Astrocyte (in vitro differentiated cells and primary cell): ENCODE results near the gene PPM1L. TPM values are rescaled to one million over a fixed set of nuclear protein-coding genes. Genes with fewer than 3 reads are reported as not detected.

Experiments used
- DNase-seq: peaks from one replicate; pipeline ENCODE4 v3.0.0-alpha.2; 2010; ENCODE audit warnings: low read depth
- FAIRE-seq: peaks from 2 replicates; lab custom pipeline; 2011; peaks lifted over from hg19 to GRCh38; lab: Jason Lieb, UNC
- H2AFZ ChIP-seq: 2 replicates; pipeline ENCODE4 v1.6.0; 2012; ENCODE audit warnings: low read depth, low read length, inconsistent platforms
- H3K27ac ChIP-seq: 2 replicates; pipeline ENCODE4 v1.5.1; 2011; ENCODE audit warnings: low read depth, low read length, inconsistent platforms
- H3K27me3 ChIP-seq: 2 replicates; pipeline ENCODE4 v1.6.0; 2011; ENCODE audit warnings: low read length, inconsistent platforms; ENCODE audit not compliant: insufficient read depth
- H3K36me3 ChIP-seq: 2 replicates; pipeline ENCODE4 v1.5.1; 2011; ENCODE audit warnings: low read length, inconsistent platforms; ENCODE audit not compliant: insufficient read depth
- H3K4me1 ChIP-seq: 2 replicates; pipeline ENCODE4 v1.5.1; 2011; ENCODE audit warnings: low read length, inconsistent platforms; ENCODE audit not compliant: insufficient read depth
- H3K4me2 ChIP-seq: 2 replicates; pipeline ENCODE4 v1.6.0; 2012; ENCODE audit warnings: low read length, inconsistent platforms
- H3K4me3 ChIP-seq: 2 replicates; pipeline ENCODE4 v1.5.1; 2011; ENCODE audit warnings: low read depth, mild to moderate bottlenecking, low read length, inconsistent platforms; ENCODE audit not compliant: insufficient read depth
- H3K79me2 ChIP-seq: 2 replicates; pipeline ENCODE4 v1.6.0; 2012; ENCODE audit warnings: mild to moderate bottlenecking, low read length, inconsistent platforms; ENCODE audit not compliant: insufficient read depth
- H3K9ac ChIP-seq: 2 replicates; pipeline ENCODE4 v1.6.0; 2012; ENCODE audit warnings: mild to moderate bottlenecking, low read length, inconsistent platforms
- H3K9me3 ChIP-seq: 2 replicates; pipeline ENCODE4 v1.5.1; 2012; ENCODE audit warnings: low read depth, mild to moderate bottlenecking, low read length, inconsistent platforms; ENCODE audit not compliant: insufficient read depth
- H4K20me1 ChIP-seq: 2 replicates; pipeline ENCODE4 v1.6.0; 2012; ENCODE audit warnings: low read length, inconsistent platforms; ENCODE audit not compliant: insufficient read depth
- H3K27ac Mint-ChIP-seq: one replicate; pipeline ENCODE4 v1.8.0; 2021; ENCODE audit warnings: mild to moderate bottlenecking, mixed read lengths; ENCODE audit not compliant: unreplicated experiment
- H3K27me3 Mint-ChIP-seq: one replicate; pipeline ENCODE4 v1.8.0; 2021; ENCODE audit warnings: low read depth, mixed read lengths; ENCODE audit not compliant: unreplicated experiment
- H3K36me3 Mint-ChIP-seq: one replicate; pipeline ENCODE4 v1.8.0; 2021; ENCODE audit warnings: low read depth, mixed read lengths; ENCODE audit not compliant: unreplicated experiment
- H3K4me1 Mint-ChIP-seq: one replicate; pipeline ENCODE4 v1.8.0; 2021; ENCODE audit warnings: low read depth, mixed read lengths; ENCODE audit not compliant: unreplicated experiment
- H3K4me3 Mint-ChIP-seq: one replicate; pipeline ENCODE4 v1.8.0; 2021; ENCODE audit warnings: mild to moderate bottlenecking, moderate library complexity, mixed read lengths; ENCODE audit not compliant: unreplicated experiment
- H3K9me3 Mint-ChIP-seq: one replicate; pipeline ENCODE4 v1.8.0; 2021; ENCODE audit warnings: mild to moderate bottlenecking, mixed read lengths; ENCODE audit not compliant: unreplicated experiment
- CTCF ChIP-seq: IDR thresholded peaks from 2 replicates; pipeline ENCODE4 v1.5.1; 2011; ENCODE audit warnings: low read depth, mild to moderate bottlenecking, inconsistent platforms, low read length, moderate library complexity; ENCODE audit not compliant: insufficient read depth
- EZH2 ChIP-seq: IDR thresholded peaks from 2 replicates; pipeline ENCODE4 v1.6.1; 2012; ENCODE audit warnings: mild to moderate bottlenecking, low read length, inconsistent platforms; ENCODE audit not compliant: insufficient read depth
- total RNA-seq: library from RNA; stranded (reverse); gene quantifications from 2 replicates; pipeline ENCODE4 v1.2.1, GENCODE V29; 2021

The PPM1L gene
- total RNA-seq, 1 donor from 2014 or later = 6.3 TPM

GRCh38 chr3:160921020-160921635 lies 165.1 kb downstream of the PPM1L start:
- FAIRE-seq (peak; percentile 17), DNase-seq (peak; percentile 16)
- no peaks in the 10 kb centered on the region for H3K9me3 ChIP-seq
- no peak overlapping the region for H3K4me2 ChIP-seq
- no peaks in the 10 kb centered on the region for H3K79me2 ChIP-seq
- no peaks in the 10 kb centered on the region for H3K27me3 ChIP-seq
- no peak overlapping the region for H2AFZ ChIP-seq
- TF ChIP-seq EZH2 = no peak
- TF ChIP-seq CTCF = peak; percentile 96
- H3K4me1 ChIP-seq = no peaks in the 10 kb centered on the region
- H3K27ac ChIP-seq = no peak overlapping the region
- no peaks in the 10 kb centered on the region for H4K20me1 ChIP-seq
- Mint-ChIP-seq H3K4me1 (peaks cover 2% of the 10 kb centered on the region), H3K4me3 (no peak overlapping the region), H3K36me3 (no peaks in the 10 kb centered on the region), H3K27ac (no peak overlapping the region), H3K9me3 (no peaks in the 10 kb centered on the region), H3K27me3 (peaks cover 1% of the 10 kb centered on the region)
- H3K36me3 ChIP-seq = no peaks in the 10 kb centered on the region
- no peak overlapping the region for H3K9ac ChIP-seq
- H3K4me3 ChIP-seq = no peak overlapping the region

GRCh38 chr3:160924776-160925175 lies 168.7 kb downstream of the PPM1L start:
- Histone ChIP-seq H3K79me2 (no peaks in the 10 kb centered on the region), H3K36me3 (no peaks in the 10 kb centered on the region), H2AFZ (no peak overlapping the region), H3K4me2 (no peak overlapping the region), H4K20me1 (no peaks in the 10 kb centered on the region), H3K27me3 (no peaks in the 10 kb centered on the region), H3K4me1 (no peaks in the 10 kb centered on the region), H3K9ac (no peak overlapping the region), H3K9me3 (no peaks in the 10 kb centered on the region), H3K27ac (no peak overlapping the region), H3K4me3 (no peak overlapping the region)
- H3K9me3 Mint-ChIP-seq = no peaks in the 10 kb centered on the region
- no peak for DNase-seq
- H3K4me3 Mint-ChIP-seq = no peak overlapping the region
- peaks cover 1% of the 10 kb centered on the region for H3K27me3 Mint-ChIP-seq
- TF ChIP-seq CTCF (no peak), EZH2 (no peak)
- peaks cover 2% of the 10 kb centered on the region for H3K4me1 Mint-ChIP-seq
- no peaks in the 10 kb centered on the region for H3K36me3 Mint-ChIP-seq
- no peak overlapping the region for H3K27ac Mint-ChIP-seq
- no peak for FAIRE-seq

- no peaks in the 10 kb centered on the region for H3K79me2 ChIP-seq
Observed at GRCh38 chr3:160927620-160928019, 171.6 kb downstream of the PPM1L start.

More at GRCh38 chr3:160927620-160928019, 171.6 kb downstream of the PPM1L start:
- Histone ChIP-seq H3K9ac (no peak overlapping the region), H3K9me3 (no peaks in the 10 kb centered on the region), H3K36me3 (no peaks in the 10 kb centered on the region), H2AFZ (no peak overlapping the region), H4K20me1 (no peaks in the 10 kb centered on the region), H3K4me2 (no peak overlapping the region), H3K4me3 (no peak overlapping the region), H3K4me1 (no peaks in the 10 kb centered on the region), H3K27me3 (no peaks in the 10 kb centered on the region), H3K27ac (no peak overlapping the region)
- Mint-ChIP-seq H3K4me3 (no peak overlapping the region), H3K9me3 (no peaks in the 10 kb centered on the region), H3K27me3 (peaks cover 3% of the 10 kb centered on the region), H3K36me3 (no peaks in the 10 kb centered on the region), H3K27ac (no peak overlapping the region), H3K4me1 (peaks cover 4% of the 10 kb centered on the region)
- FAIRE-seq = no peak
- TF ChIP-seq EZH2 (no peak), CTCF (no peak)
- DNase-seq = no peak
